ENCODE results near the gene CORO1C. TPM values are rescaled to one million over a fixed set of nuclear protein-coding genes. Genes with fewer than 3 reads are reported as not detected.
A peak's percentile ranks its signal among the peaks of the same experiment; 100 is the strongest.

Gene CORO1C
- total RNA-seq, 3 donors from 2014 or later (not counting 1 experiment from before 2014, with no cell fraction given): 28.9 to 43.5 (median 36.0) TPM

DNA sequence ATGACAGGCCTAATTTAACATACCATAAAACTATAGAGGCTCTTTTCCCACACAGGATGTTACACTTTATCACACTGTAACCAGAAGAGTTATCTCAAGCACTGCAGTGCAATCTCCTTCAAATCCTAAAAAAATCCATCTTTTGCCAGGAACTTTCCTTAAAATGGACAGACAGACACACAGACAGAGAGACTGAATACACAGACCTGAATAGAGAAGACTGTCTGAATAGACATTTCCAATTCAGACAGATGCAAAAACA, 6.5 kb downstream of the CORO1C start:
- no peak overlapping the region for H3K4me3 ChIP-seq (ENCODE audit: low read length)
- H3K36me3 ChIP-seq (ENCODE audit: control insufficient read depth, insufficient read depth, low read length): no peaks in the 10 kb centered on the region
- H3K27me3 ChIP-seq (ENCODE audit: control insufficient read depth, insufficient read depth, low read length): no peaks in the 10 kb centered on the region
- H3K27ac ChIP-seq (ENCODE audit: low read length): no peak overlapping the region
- Mint-ChIP-seq H3K4me3 (no peak overlapping the region), H3K9me3 (no peaks in the 10 kb centered on the region), H3K27me3 (ENCODE audit: low read depth in 2 of 2) (no peaks in the 10 kb centered on the region), H3K4me1 (peaks cover 44 to 57% of the 10 kb centered on the region in 2 donors), H3K27ac (peak overlapping the region; percentile 47 to 53), H3K36me3 (no peaks in the 10 kb centered on the region)
- intact Hi-C loops (cut with micrococcal nuclease): no loop called here
- no peak for DNase-seq
- no peaks in the 10 kb centered on the region for H3K9me3 ChIP-seq (ENCODE audit: control insufficient read depth, insufficient read depth, low read length)
- TF ChIP-seq CTCF (IDR thresholded peaks at IDR 0.05): no peak
- peak in 2 of 3 donors; percentile 21 to 39 for ATAC-seq
- peaks cover 10% of the 10 kb centered on the region for H3K4me1 ChIP-seq (ENCODE audit: control insufficient read depth, insufficient read depth, low read length)

- Histone ChIP-seq H3K27me3 (ENCODE audit: control insufficient read depth, insufficient read depth, low read length) (no peaks in the 10 kb centered on the region), H3K4me1 (ENCODE audit: control insufficient read depth, insufficient read depth, low read length) (peaks cover 10% of the 10 kb centered on the region), H3K36me3 (ENCODE audit: control insufficient read depth, insufficient read depth, low read length) (no peaks in the 10 kb centered on the region), H3K27ac (ENCODE audit: low read length) (peak overlapping the region; percentile 0), H3K9me3 (ENCODE audit: control insufficient read depth, insufficient read depth, low read length) (no peaks in the 10 kb centered on the region), H3K4me3 (ENCODE audit: low read length) (no peak overlapping the region)
- no peaks in the 10 kb centered on the region for H3K9me3 Mint-ChIP-seq
- peak overlapping the region; percentile 47 to 53 for H3K27ac Mint-ChIP-seq
- DNase-seq (peak in 1 of 2 donors; percentile 15), ATAC-seq (peak; percentile 50 to 74 (median 72))
- WGBS (ENCODE audit: insufficient coverage): 100% methylated on average over 2 of the region's 3 CpGs
- H3K4me1 Mint-ChIP-seq: peaks cover 39 to 52% of the 10 kb centered on the region in 2 donors
- no peaks in the 10 kb centered on the region for H3K36me3 Mint-ChIP-seq
- no peaks in the 10 kb centered on the region for H3K27me3 Mint-ChIP-seq (ENCODE audit: low read depth in 2 of 2)
- no peak for TF ChIP-seq CTCF (IDR thresholded peaks at IDR 0.05)
- H3K4me3 Mint-ChIP-seq: no peak overlapping the region
- intact Hi-C loops (cut with micrococcal nuclease): no loop called here
These were observed 7.0 kb downstream of the CORO1C start for GRCh38 chr12:108724054-108724889.

GRCh38 chr12:108722992-108723766, 8.1 kb downstream of the CORO1C start:
- WGBS (ENCODE audit: insufficient coverage): 81% methylated on average over 4 of the region's 5 CpGs
- no peak overlapping the region for H3K27ac ChIP-seq (ENCODE audit: low read length)

More at GRCh38 chr12:108722992-108723766, 8.1 kb downstream of the CORO1C start:
- intact Hi-C loops (cut with micrococcal nuclease): no loop called here
- peak overlapping the region in 1 of 2 donors; percentile 47 for H3K27ac Mint-ChIP-seq
- ATAC-seq (no peak), DNase-seq (no peak)
- Histone ChIP-seq H3K27me3 (ENCODE audit: control insufficient read depth, insufficient read depth, low read length) (no peaks in the 10 kb centered on the region), H3K4me3 (ENCODE audit: low read length) (no peak overlapping the region), H3K36me3 (ENCODE audit: control insufficient read depth, insufficient read depth, low read length) (no peaks in the 10 kb centered on the region), H3K9me3 (ENCODE audit: control insufficient read depth, insufficient read depth, low read length) (no peaks in the 10 kb centered on the region), H3K4me1 (ENCODE audit: control insufficient read depth, insufficient read depth, low read length) (peaks cover 10% of the 10 kb centered on the region)
- peaks cover 28 to 44% of the 10 kb centered on the region in 2 donors for H3K4me1 Mint-ChIP-seq
- no peak overlapping the region for H3K4me3 Mint-ChIP-seq
- H3K36me3 Mint-ChIP-seq: no peaks in the 10 kb centered on the region
- no peaks in the 10 kb centered on the region for H3K9me3 Mint-ChIP-seq
- H3K27me3 Mint-ChIP-seq (ENCODE audit: low read depth in 2 of 2): no peaks in the 10 kb centered on the region
- TF ChIP-seq CTCF (IDR thresholded peaks at IDR 0.05): no peak

Data from natural killer cell (primary cell).